EH (cell line): ENCODE results near the gene PIK3R4.
A peak's percentile ranks its signal among the peaks of the same experiment; 100 is the strongest.

Experiments
- DNase-seq: peaks from one replicate; pipeline ENCODE4 v3.0.0-alpha.2; 2015; ENCODE audit warnings: low read depth

PIK3R4 gene

DNA sequence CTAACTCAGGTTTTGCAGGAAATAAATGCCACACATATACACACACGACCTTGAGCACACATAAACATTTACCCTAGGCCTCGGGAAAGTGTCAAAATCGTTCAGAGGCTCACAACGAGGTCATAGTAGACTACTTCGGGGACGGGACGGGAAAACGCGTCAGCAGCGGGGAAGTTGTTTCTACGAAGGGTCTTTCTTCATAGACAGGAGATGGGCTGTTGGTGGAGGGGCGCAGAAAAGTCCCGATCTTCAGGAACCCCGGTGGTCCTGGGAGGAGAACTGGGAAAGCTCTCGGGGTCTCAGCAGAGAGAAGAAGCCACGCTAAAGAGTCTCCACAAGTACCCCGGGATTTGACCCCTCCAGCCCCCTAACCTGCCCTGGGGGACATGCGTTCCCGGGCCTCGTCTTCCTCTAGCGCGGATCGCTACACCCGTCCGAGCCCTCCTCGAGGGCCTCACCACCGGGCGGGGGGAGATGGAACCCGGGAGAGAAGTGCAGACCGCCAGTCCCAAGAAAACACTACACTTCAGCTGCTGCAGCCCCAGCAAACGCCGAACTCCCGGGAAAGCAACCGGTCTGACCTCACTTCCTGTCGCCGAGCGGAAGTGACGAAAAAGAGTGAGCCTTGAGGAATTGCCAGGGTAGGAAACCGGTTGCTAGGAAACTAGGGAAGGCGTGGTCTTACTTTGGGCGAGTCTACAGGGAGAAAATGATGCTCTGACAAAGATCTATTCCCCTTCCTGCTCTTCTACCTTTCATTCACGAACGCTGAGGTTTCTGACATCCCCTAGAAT lies at the start of gene PIK3R4:
Gene PIK3R4, minus strand, starts transcription at position 584 of the 794 bp plus-strand sequence. CDS start 1,611 bp downstream, outside the sequence.
- peak; percentile 98 for DNase-seq

DNA sequence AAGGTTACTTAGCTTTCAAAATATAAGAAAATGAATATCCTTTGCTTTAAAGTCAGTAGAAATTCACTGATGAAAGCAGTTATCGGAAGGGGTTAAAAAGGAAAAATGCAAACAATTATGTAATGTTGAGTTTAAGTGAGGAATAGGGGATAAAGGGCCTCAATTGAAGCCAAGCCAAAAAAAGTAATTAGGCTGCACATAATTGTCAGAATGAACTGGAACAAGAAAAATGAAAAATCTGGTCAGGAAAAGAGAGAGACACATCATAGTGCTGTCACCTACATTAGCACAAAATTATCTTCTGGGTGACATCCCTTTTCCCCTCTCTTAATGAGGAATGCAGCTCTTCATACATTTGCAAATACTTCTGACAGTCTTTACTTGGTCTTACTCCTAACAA lies 48.8 kb upstream of the PIK3R4 start:
- DNase-seq = no peak

DNA sequence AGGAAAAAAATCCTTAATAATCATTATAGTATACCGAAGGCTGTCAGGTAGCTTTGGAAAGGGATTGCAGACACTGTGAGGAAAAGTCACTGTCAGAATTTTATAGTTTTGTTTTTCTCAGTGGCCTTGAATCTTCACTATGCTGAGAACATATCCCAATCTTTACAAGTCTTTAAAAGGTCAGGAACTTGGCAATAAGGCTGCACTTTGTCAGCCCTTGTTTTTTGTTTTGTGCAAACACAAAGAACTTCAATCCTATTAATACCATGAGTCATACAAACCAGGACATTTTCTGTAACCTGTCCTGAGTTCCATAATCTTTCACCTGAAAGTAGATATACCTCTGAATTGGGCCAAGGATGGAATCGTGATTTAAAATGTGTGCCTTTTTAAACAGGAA lies 45.6 kb upstream of the PIK3R4 start:
- no peak for DNase-seq

DNA sequence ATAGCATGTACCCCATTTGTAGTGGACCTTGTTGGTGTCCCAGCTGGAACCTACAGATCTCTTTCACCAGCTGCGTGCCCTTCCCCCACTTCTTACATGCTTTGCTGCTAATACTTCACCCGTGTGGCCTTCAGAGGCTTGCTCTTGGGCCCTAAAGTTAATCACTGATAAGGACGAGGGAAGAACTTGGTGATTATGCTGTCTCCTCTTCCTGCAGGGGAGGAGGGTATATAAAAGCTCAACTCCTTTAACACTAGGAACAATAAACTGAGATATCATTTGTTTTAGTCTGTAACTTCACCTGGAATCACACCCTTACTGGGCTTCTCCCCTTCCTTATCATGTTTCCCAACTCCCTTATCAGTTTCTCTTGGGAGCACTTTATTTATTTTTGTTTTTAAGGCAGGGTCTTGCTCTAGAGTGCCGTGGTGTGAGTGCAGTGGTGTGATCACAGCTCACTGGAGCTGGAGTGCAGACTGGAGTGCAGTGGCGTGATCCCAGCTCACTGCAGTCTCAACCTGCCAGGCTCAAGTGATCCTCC lies 43.2 kb upstream of the PIK3R4 start:
- no peak for DNase-seq

DNA sequence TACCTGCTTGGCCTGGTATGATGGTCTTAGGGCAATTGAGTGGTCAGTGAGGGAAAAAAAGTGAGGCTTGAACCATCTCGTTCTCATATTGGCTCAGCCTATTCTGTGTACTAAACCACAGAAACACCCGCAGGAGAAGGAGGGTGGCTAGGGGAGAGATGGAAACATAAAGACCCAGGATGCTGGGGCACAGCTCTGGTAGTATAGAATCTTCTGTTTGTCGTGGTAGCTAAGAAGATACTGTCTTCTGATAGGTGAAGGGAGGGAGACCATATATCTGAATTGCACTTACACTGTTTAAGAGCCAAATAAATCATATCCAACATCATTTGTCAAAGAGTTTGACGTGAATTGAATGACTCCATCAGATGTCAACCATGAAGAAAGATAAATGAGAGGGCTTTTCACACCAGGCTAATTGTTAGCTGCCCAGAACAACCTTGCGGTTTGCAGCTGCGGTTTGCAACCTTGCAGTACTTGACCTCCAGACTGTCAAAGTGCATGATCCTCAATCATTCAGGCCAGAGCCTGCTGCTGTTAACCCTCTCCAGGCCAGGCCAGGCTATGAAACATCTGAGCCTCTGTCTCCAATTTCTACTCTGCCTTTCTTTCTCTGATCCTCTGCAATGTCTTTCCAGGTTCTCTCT lies 40.9 kb upstream of the PIK3R4 start:
- DNase-seq = no peak

DNA sequence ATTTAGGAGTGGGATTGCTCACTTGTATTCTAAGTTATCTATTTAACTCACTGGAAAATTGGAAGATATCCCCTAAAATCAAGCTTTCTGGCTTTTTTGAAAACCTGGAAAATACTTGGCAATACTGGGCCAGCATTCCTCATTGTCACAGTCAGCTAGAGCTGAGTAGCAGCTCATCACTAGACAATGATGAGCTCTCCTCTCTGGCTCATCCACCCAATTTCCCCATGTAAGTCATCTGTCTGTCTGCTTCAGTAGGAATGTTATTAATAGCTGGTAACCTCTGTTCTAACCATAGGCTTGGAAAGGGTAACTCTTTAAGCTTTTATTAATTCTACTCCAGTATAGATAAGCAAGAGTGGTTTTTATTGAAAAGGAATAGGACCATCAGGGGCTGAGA lies 39.7 kb upstream of the PIK3R4 start:
- DNase-seq = peak; percentile 4

DNA sequence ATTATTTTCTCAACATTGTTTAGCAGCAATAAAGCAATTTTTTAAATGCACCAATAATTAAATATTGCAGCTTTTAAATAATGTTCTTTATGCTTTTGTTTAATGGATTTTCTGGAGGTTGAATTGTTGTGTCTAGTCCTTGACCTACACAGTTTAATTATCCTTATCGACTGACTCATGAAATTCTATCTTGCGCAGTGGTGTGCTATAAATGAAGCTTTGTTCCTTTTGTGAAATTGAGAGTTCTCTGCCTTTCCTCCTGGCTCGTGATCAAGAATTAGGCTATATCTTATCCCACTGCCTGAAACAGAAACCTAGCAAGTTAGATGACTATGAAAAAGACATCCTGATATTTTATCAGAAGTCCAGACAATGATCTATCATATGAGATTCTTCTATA lies 37.0 kb upstream of the PIK3R4 start:
- DNase-seq = no peak

DNA sequence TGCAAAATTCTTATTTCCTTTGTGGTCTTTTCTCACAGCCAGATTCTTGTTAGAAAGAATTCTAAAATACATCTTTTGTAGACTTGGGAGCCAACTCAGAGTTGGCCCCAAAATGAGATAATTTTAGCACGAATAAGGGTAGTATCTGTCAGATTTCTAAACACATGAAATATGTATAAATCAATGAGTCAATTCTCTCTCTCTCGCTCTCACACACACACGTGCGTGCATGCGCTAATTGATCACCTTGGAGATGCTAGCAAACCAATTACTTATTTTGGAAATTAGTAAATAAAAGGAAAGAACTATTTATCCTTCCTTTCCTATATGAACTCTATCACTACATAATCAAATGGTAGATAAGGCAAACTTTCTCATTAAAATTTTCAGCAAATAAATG lies 32.9 kb upstream of the PIK3R4 start:
- no peak for DNase-seq

DNA sequence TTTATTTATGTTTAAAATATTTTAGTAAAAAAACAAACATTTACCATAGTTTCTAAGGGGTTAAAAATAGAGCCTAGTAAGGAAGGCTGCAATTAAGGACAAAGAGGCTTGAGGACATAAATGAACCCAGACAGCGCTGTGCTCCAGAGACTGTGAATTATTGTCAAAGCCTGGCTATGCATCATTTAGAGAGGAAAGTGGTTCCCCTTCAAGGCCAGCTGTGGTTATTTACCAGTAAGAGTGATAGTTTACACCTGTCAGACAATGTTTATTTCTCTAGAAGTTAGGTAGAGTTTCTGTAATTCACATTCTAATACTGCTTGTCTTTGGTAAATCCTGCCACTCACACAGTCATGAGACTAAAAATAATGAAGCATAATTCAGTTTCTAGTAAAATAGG lies 32.4 kb upstream of the PIK3R4 start:
- DNase-seq = no peak

DNA sequence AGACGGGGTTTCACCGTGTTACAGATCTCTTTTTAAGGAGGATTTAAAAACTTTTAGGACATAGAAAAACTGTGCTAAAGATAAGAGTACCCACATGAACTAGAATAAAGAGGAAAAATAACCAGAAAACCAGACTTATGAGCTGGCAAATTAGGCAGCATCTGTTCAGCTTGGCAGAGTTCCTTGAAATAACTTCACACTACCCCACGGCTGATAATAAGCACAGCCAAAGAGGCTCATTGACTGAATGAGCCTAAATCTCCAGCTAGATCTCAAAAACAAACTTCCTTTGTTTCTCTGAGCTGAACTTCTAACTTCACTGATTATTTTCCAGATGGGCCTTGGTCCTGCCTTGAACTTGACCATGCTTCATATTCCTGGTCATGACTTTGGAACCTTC lies 26.7 kb upstream of the PIK3R4 start:
- DNase-seq = peak; percentile 5

DNA sequence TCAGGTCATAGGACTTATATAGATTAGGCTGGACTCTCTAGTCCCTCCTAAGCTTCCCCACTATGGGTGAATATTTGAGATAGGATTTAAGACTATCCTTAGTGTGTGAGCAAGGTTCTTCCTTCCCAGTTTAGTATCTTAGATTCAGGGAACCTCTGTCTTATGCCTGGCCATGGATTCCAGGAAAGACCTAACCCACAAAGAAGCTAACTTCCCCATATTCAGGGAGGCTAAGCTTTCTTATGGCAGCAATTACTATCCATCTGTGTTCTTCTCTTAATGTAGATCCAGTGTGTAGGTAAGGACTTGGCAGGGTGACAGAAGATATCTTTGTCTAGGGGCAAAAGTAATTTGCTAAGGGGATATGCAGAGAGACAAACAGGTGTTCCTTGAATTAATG lies 25.5 kb upstream of the PIK3R4 start:
- no peak for DNase-seq

DNA sequence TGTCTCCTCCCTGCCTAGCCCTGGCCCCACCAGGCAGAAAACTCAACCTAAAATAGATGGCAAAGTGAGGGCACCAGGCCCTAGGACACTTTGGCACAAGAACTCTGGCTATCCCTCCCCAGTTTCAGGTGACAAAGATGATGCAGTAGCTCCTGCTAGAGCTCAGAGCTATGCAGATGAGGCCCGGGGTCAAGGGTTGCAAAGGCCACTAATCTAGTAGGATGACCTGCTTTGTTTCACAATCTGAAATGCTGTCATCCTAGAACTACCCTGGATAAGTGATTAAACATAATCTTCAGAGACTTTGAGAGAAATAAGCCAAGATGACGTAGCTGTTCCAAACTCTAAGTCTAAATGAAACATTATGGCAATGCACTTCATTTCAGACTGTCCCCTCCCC lies 24.0 kb upstream of the PIK3R4 start:
- no peak for DNase-seq

DNA sequence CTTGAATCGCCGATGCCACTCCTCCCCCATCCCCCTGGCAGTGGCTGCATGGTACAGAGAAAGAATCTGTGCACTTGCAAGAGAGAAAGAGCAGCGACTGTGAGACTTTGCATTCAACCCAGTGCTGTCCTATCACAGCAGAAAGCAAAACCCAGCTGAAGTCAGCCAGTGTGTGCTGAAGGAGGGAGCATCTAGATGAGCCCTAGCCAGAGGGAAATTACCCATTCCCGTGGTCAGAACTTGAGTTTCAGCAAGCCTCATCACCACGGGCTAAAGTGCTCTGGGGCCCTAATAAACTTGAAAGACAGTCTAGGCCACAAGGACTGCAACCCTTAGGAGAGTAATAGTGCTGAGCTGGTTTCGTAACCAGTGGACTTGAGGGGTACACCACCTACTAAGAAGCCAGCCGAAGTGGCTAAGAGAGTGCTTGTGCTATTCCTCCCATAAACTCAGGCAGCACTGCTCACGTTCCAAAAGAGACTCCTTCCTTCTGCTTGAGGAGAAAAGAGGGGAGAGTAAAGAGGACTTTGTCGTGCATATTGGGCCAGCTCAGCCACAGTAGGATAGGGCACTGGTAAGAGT lies 15.2 kb upstream of the PIK3R4 start:
- no peak for DNase-seq

DNA sequence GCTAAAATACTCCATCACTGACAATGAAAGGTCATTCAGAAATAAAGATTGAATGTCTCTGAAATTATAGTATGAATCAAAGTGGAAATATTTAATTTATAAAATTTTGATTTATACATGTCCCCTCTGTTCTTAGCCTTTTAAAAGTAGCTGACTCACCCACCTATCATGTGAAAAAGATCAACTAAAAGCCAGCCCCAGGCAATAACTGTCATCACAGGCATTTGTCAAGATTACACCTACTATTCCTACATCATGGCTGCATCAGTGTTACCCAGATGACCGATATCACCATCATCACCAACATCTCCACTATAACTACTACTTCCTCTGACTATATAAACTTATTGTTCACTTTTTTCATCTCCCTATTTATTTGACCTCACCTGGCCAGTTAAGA lies 14.3 kb upstream of the PIK3R4 start:
- peak; percentile 31 for DNase-seq

DNA sequence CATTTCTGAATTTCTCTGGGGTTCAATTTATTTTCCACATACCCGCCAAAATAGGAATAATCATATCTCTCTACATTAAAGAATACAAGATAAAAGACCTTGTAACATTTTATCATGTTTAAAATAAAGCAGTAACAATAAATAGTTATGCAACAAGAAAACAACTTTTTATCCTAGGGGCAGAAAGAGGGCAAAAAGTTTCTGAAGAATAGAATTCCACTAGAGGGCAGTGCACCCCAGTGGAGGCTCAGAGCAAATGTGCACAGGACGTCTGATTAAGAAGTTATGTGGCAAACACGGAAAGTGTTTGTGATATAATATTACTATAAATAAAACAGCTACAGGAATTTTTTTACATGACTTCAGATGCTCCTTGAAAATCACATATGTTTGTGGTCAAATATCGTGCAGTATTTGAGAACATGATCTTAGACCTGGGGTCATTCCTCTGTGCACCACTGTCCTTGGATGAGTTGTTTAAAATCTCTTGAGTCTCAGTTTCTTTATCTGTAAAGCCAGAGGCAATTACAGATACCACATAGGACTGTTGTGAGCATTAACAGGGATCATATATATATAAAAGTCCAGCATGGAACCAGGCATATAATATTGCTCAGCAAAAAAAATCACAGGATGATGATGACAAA lies 13.2 kb upstream of the PIK3R4 start:
- peak; percentile 59 for DNase-seq

DNA sequence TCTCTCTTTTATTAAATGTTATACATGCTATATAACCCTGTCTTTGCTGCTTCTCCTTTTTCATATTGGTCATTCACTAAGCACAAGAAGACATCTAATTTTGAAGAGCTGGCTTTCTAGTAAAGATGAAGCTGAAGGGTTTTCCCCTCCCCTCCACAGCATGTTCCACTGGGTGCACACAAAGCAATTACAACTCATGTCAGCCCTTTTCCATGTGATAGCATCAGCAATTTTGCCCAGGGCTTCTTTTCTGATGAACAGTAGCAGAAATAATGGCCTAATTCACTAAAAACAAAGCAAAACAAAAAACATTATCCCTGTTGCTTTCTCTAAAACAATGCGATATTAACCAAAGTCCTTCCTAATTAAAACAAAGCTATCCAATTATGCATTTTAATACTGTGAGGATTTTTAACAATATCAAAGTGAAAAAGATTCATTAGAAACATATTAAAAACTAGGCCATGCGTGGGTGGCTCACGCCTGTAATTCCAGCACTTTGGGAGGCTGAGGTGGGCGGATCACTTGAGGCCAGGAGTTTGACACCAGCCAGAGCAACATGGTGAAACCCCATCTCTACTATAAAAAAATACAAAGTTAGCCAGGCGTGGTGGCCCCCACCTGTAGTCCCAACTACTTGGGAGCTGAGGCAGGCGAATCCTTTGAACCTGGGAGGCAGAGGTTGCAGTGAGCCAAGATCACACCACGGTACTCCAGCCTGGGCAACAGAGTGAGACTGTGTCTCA lies 12.2 kb upstream of the PIK3R4 start:
- DNase-seq = no peak

DNA sequence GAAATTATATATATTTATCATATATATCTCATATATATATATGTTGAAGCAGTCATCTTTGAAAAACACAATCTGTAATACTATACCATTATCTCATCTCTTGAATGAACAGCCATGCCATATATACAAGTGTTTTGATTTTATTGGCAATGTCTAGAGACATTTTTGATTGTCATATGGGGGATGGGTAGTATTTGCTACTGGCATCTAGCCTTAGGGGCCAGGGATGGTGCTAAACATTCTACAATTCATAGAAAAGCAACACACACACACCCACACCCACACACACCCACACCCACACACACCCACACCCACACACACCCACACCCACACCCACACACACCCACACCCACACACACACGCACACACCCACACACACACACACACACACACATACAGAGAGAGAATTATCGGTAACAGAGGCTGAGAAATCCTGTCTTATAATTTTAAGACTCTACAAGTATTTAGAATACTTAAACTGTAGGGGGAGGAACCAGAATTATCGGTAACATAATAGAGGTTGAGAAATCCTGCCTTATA lies 11.1 kb upstream of the PIK3R4 start:
- no peak for DNase-seq

DNA sequence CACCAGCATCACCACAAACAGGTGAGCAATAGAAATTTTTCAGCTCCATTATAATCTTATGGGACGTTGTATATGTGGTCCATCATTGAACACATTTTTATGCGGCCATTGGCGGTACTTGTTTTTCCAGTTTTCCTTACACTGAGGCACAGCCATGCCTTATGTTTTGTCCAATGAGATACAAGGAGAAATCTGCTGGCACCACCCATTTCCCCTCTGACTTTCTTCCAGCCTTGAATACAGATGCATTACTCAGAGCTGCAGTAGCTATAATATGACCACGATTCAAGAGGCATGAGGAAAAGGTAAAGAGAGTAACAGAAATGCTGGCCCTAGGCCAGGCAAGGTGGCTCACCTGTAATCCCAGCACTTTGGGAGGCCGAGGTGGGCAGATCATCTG lies 9.0 kb upstream of the PIK3R4 start:
- no peak for DNase-seq

DNA sequence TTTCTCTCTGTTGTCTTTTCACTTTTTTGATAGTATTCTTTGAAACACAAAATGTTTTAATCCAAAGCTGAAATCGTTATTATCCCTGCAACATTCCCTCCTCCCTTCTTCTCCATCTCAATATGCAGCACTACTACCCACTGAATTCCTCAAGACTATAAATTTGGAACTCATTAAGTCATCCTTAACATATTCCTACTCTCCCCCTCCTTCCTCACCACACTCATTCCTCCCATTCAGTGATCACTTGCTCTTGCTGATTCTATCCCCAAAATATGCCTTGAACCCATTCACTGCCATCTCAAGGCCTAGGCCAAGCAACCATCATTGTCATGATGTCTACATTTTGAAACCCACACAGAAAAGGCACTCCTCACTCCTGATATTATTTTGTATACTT lies 2.4 kb upstream of the PIK3R4 start:
- DNase-seq = peak; percentile 69

DNA sequence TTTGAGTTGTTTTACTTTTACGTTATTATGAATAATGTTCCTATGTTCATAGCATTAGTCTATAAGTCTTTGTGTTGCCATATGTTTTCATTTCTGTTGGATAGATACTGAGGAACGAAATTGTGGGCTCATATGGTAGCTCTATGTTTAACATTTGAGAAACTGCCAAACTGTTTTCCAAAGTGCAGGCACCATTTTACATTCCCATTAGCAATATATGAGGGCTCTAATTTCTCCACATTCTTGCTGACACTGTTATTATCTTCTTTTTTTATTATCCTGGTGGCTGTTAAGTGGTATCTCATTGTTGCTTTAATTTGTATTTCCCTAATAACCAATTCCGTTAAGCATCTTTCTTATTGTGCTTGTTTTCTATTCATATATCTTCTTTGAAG lies 1.8 kb upstream of the PIK3R4 start:
- no peak for DNase-seq

DNA sequence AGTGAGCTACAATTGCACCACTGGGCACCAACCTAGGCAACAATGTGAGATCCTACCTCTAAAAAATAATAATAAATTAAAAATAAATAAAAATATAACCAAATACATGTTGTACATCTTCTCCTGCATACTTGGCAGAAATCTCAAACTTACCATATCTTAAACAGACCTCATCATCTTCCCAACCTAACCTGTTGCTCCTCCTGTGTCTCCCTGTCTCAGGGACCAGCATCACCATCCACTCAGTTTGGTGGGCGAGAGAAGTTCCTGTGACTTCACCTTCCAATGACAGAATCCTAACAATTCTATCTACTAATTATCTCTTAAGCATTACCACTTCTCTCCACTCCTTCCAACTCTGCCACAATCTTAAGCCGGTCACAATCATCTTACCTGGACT lies 3.3 kb downstream of the PIK3R4 start:
- no peak for DNase-seq
